LNCaP clone FGC (cell line): ENCODE data around the gene C3orf85.

ENCODE experiments used
- DNase-seq: peaks from one replicate; pipeline ENCODE4 v3.0.0-alpha.2; 2011; ENCODE audit warnings: low read depth
- H3K4me3 ChIP-seq: 2 replicates; pipeline ENCODE4 v1.5.1; 2011; ENCODE audit warnings: mild to moderate bottlenecking, low read depth, low read length, control low read depth
- CTCF ChIP-seq: IDR thresholded peaks from 2 replicates; pipeline ENCODE4 v1.5.1; 2012; ENCODE audit warnings: mild to moderate bottlenecking; ENCODE audit not compliant: control insufficient read depth, insufficient read depth; ENCODE audit errors: extremely low read depth

The C3orf85 gene

GRCh38 chr3:109171479-109171878 lies 35.0 kb downstream of the C3orf85 start:
- no peak for TF ChIP-seq CTCF
- no peak overlapping the region for H3K4me3 ChIP-seq

GRCh38 chr3:109175411-109175810 lies 38.9 kb downstream of the C3orf85 start:
- TF ChIP-seq CTCF, result no peak
- H3K4me3 ChIP-seq, result no peak overlapping the region
- DNase-seq, result no peak

More at GRCh38 chr3:109171479-109171878, 35.0 kb downstream of the C3orf85 start:
- no peak for DNase-seq

GRCh38 chr3:109176726-109177125 lies 40.2 kb downstream of the C3orf85 start:
- no peak for DNase-seq
- H3K4me3 ChIP-seq, result no peak overlapping the region
- TF ChIP-seq CTCF, result no peak

- H3K4me3 ChIP-seq, result no peak overlapping the region
- DNase-seq, result no peak
- no peak for TF ChIP-seq CTCF
Observed at GRCh38 chr3:109177908-109178307, 41.4 kb downstream of the C3orf85 start.

GRCh38 chr3:109178708-109179107 lies 42.2 kb downstream of the C3orf85 start:
- DNase-seq, result no peak
- H3K4me3 ChIP-seq, result no peak overlapping the region
- TF ChIP-seq CTCF, result no peak

- DNase-seq, result no peak
- TF ChIP-seq CTCF, result no peak
- H3K4me3 ChIP-seq, result no peak overlapping the region
Observed at GRCh38 chr3:109184726-109185125, 48.2 kb downstream of the C3orf85 start.

GRCh38 chr3:109187390-109187789 lies 50.9 kb downstream of the C3orf85 start:
- H3K4me3 ChIP-seq, result no peak overlapping the region
- no peak for TF ChIP-seq CTCF
- no peak for DNase-seq
